Measurements from ENCODE around the gene BPIFB3.

Gene BPIFB3

DNA sequence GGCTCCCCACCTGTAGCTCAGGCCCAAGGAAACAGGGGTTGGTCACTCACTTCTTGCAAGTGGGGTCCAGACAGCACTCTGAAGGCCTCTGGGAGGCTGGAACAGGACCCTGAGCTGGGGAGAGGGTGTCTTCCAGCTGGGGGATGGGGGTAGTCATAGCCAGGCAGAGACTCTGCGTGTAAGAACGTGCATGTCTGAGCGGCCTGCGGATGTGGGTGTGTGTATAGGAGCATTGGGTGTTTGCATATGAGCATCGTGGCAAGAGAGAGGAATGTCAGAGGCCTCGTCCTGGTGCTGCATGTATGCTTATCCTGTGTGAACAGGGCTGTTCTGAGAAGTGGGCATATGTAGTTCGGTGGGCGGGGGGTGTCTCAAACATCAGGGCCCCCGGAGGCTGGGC is 12.1 kb downstream of the BPIFB3 start:
- DNase-seq: no peak

DNA sequence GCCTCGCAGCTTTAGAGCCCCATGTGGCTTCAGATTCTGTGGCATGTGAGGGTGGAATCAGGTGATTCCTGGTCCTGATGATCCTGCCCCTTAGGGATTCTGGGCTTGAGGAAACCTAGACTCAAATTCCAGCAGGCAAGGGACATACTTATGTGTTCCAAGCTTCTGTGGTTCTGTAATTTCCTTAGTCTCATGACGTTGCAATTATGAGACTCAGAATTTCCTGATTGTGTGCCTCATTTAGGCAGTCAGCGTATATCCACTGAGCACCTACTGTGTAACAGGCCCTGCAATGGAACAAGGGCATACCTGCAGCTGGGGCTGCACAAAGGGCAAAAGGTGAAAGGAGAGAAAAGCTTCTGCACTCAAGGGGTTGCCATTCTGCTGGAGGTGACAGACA is 14.1 kb downstream of the BPIFB3 start:
- no peak for DNase-seq

GRCh38 chr20:33068251-33068939 is 14.7 kb downstream of the BPIFB3 start:
- no peak for DNase-seq

GRCh38 chr20:33069673-33070072 is 16.0 kb downstream of the BPIFB3 start:
- no peak for DNase-seq

GRCh38 chr20:33070111-33071053 is 16.7 kb downstream of the BPIFB3 start:
- DNase-seq: no peak

GRCh38 chr20:33071198-33071597 is 17.5 kb downstream of the BPIFB3 start:
- DNase-seq: no peak

GRCh38 chr20:33072362-33072761 is 18.7 kb downstream of the BPIFB3 start:
- no peak for DNase-seq

DNA sequence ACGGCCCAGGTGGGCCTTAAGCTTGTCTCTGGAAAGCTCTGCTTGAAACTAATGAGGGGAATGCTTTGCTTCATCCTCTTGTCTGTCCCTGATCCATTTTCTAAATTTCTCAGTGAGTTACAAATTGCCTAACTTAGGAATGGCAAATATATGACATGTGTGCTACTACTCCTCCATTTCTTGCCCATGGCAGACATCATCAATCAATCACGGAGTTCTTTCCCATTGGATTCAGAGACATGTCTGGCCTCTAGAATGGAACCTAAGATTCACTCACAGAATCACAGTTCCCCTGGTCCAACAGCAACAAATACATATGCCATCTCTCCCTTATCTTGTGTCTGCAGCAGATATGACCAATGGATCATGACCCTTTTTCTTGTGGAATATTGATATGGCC is 19.1 kb downstream of the BPIFB3 start:
- no peak for DNase-seq

DNA sequence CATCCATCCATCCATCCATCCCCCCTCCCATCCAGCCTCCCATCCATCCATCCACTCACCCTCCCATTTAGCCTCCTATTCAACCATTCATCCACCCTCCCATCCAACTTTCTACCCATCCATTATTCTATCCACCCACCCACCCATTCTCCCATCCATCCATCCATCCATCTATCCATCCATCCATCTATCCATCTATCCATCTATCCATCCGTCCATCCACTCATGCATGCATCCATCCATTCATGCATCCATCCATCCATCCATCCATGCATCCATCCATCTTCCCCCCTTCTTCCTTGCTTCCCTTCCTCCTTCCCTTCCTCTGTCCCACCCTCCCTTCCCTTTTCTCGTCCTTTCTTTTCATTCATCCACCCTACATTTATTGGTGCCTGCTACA is 21.0 kb downstream of the BPIFB3 start:
- no peak for DNase-seq

- DNase-seq: no peak
These were observed 21.6 kb downstream of the BPIFB3 start for GRCh38 chr20:33075281-33075680.

- DNase-seq: peak; percentile 61
These were observed 23.1 kb downstream of the BPIFB3 start for GRCh38 chr20:33076662-33077372.

GRCh38 chr20:33079259-33079658 is 25.6 kb downstream of the BPIFB3 start, which contains the start of gene BPIFB4:
Gene BPIFB4, plus strand, starts transcription at chr20:33079643. Its CDS starts 1,884 bp downstream, at chr20:33081527.
- no peak for DNase-seq

DNA sequence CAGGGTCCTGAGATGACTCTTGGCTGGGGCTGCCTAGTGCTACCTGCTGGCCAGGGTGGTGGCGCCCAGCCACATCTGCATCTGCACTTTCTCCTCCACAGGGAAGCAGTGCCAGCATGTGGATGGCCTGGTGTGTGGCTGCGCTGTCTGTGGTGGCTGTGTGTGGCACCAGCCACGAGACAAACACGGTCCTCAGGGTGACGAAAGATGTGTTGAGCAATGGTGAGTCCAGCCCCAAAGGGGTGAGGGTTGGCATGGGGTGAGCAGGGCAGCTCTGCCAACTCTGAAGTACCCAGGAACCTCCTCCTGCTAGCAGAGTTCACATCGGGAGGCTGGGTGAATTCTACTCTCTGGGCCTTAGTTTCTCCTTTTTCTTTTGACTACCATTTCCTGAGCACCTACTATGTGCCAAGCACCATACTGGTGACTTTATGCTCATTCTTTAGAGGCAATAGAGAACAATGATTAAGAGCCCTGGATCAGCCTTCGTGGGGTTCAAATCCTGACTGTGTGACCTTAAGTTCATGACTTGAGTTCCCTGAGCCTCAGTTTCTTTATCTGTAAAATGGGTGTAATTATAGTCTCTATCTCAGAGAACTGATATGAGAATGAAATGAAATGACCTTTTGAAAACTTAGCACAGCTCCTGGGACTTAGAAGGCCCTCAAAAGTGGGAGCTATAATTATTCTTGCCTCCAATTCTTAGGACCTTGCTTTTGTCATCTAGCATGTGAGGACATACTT is 27.9 kb downstream of the BPIFB3 start:
- DNase-seq: no peak

- DNase-seq: no peak
These were observed 28.8 kb downstream of the BPIFB3 start for GRCh38 chr20:33082546-33082945.

GRCh38 chr20:33083544-33084340 is 30.0 kb downstream of the BPIFB3 start:
- no peak for DNase-seq

- no peak for DNase-seq
These were observed 31.0 kb downstream of the BPIFB3 start for GRCh38 chr20:33084722-33085121.

DNA sequence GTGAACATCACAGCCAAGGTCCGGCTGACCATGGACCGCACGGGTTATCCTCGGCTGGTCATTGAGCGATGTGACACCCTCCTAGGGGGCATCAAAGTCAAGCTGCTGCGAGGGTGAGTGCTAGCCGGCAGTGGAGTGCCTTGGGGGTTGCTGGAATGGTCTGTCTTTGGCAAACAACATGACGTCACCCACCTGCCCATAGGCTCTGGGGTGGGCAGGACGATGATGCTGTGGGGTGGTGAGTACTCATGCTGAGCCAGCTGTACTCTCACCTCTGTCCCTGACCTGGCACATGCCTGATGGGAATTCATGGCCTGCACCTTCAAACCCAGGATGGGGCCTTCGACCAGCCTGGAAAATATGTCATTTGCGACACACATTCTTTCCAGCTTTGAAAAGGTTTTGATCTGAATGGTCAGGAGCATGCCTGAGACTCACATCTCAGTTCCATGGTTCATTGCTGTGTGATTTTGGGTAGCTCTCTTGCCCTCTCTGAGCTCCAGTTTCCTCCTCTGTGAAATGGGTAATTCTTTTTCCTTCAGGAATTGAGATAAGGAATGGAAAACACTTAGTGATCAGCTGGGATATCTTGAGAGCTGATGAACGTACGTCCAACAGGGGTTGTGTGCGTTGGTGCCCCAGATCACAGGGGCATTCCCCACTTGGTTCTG is 32.5 kb downstream of the BPIFB3 start:
- DNase-seq: no peak

- DNase-seq: no peak
These were observed 37.4 kb downstream of the BPIFB3 start for GRCh38 chr20:33091147-33091546.

- DNase-seq: no peak
These were observed 38.0 kb downstream of the BPIFB3 start for GRCh38 chr20:33091693-33092092.

- no peak for DNase-seq
These were observed 38.7 kb downstream of the BPIFB3 start for GRCh38 chr20:33092361-33092760.

DNA sequence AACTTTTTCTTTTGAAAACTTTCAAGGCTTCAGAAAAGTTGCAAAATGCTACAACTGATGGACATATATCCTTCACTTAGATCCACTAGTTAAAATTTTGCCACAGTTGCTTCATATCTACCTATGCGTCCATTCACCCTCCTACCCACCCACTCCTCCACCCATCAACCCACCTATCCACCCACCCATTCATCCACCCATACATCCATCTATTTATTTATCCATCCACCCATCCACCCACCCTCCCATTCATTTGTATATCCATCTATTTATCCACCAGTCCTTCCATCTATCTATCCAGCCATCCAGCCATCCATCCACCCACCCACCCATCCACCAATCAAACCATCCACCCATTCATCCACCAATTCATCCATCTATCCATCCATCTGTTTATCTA is 39.4 kb downstream of the BPIFB3 start:
- DNase-seq: no peak
